NCI-H2107 (cell line): ENCODE measurements around the gene POLR2F.

Source experiments
- DNase-seq: peaks from one replicate; lab custom pipeline; 2025; lab: John Stamatoyannopoulos, UW

The POLR2F gene

GRCh38 chr22:37982151-37982785 is 28.8 kb downstream of the POLR2F start:
- no peak for DNase-seq

- no peak for DNase-seq
Observed at GRCh38 chr22:37982938-37983859, 29.7 kb downstream of the POLR2F start.

- DNase-seq = no peak
Observed at GRCh38 chr22:37983860-37984791, 30.6 kb downstream of the POLR2F start, which contains the start of gene SOX10. Gene SOX10, minus strand, starts transcription at chr22:37984555. Its CDS starts 771 bp downstream, at chr22:37983784.

- no peak for DNase-seq
Observed at GRCh38 chr22:37985050-37985585, 31.6 kb downstream of the POLR2F start.

- DNase-seq = no peak
Observed at GRCh38 chr22:37985751-37986281, 32.3 kb downstream of the POLR2F start.

- no peak for DNase-seq
Observed at GRCh38 chr22:37986371-37986770, 32.9 kb downstream of the POLR2F start.

- DNase-seq = no peak
Observed at GRCh38 chr22:37989146-37990045, 35.9 kb downstream of the POLR2F start.

GRCh38 chr22:37990301-37990700 is 36.8 kb downstream of the POLR2F start:
- no peak for DNase-seq

GRCh38 chr22:37990862-37991261 is 37.4 kb downstream of the POLR2F start:
- no peak for DNase-seq

- no peak for DNase-seq
Observed at GRCh38 chr22:37991731-37992442, 38.4 kb downstream of the POLR2F start.

GRCh38 chr22:37994049-37994448 is 40.5 kb downstream of the POLR2F start:
- DNase-seq = no peak

GRCh38 chr22:37994982-37995381 is 41.5 kb downstream of the POLR2F start:
- DNase-seq = no peak

GRCh38 chr22:37995460-37995859 is 42.0 kb downstream of the POLR2F start:
- DNase-seq = no peak

- no peak for DNase-seq
Observed at GRCh38 chr22:37996079-37996478, 42.6 kb downstream of the POLR2F start.

- DNase-seq = no peak
Observed at GRCh38 chr22:37996515-37997246, 43.2 kb downstream of the POLR2F start.

- no peak for DNase-seq
Observed at GRCh38 chr22:37998543-37998942, 45.0 kb downstream of the POLR2F start.

- DNase-seq = no peak
Observed at GRCh38 chr22:37999236-37999635, 45.7 kb downstream of the POLR2F start.

GRCh38 chr22:37999640-38000272 is 46.3 kb downstream of the POLR2F start:
- peak; percentile 45 for DNase-seq

- no peak for DNase-seq
Observed at GRCh38 chr22:38005943-38006342, 52.4 kb downstream of the POLR2F start.
